Cardiac muscle cell (in vitro differentiated cells and primary cell): ENCODE results near the gene AP1S1. TPM values are rescaled to one million over a fixed set of nuclear protein-coding genes. Genes with fewer than 3 reads are reported as not detected.
A peak's percentile ranks its signal among the peaks of the same experiment; 100 is the strongest.

Experiments
- DNase-seq, 2 donors: peaks; one replicate each; pipeline versions ENCODE4 v3.0.0 to v3.0.0-alpha.2; 2010 to 2017; ENCODE audit warnings: low read depth in 1 of 2, low spot score in 1 of 2
- H3K27ac ChIP-seq: fragments of 200-600 bp; sonication (generic); 2 replicates; pipeline ENCODE4 v1.5.1; 2016
- H3K27me3 ChIP-seq: fragments of 200-600 bp; sonication (generic); 2 replicates; pipeline ENCODE4 v1.6.0; 2016; ENCODE audit warnings: control low read depth
- H3K36me3 ChIP-seq: fragments of 200-600 bp; sonication (generic); 2 replicates; pipeline ENCODE4 v1.5.1; 2016; ENCODE audit warnings: control low read depth
- H3K4me1 ChIP-seq: fragments of 200-600 bp; sonication (generic); 2 replicates; pipeline ENCODE4 v1.8.1; 2017; ENCODE audit warnings: low read depth, mild to moderate bottlenecking, mixed run types
- H3K4me3 ChIP-seq: fragments of 200-600 bp; sonication (generic); 2 replicates; pipeline ENCODE4 v1.5.1; 2016; ENCODE audit warnings: mild to moderate bottlenecking
- H3K9me3 ChIP-seq: fragments of 200-600 bp; sonication (generic); 2 replicates; pipeline ENCODE4 v1.5.1; 2017; ENCODE audit warnings: low read depth, mild to moderate bottlenecking, control low read depth
- CTCF ChIP-seq: IDR thresholded peaks from 2 replicates; pipeline ENCODE4 v1.5.1; 2012; ENCODE audit warnings: low read depth, mild to moderate bottlenecking, low read length
- polyA plus RNA-seq: library from polyadenylated mRNA; unstranded; fragments of >200 nt; fragmentation: Nextera tagmentation; extraction: Ambion mirVana; gene quantifications from 2 replicates; pipeline ENCODE4 v1.2.1, GENCODE V29; 2016
- total RNA-seq: library from RNA; depleted of rRNA; stranded (reverse); fragments of >200 nt; gene quantifications from 2 replicates; pipeline ENCODE4 v1.2.3, GENCODE V29; 2016

The AP1S1 gene
- total and polyA plus RNA-seq, 2 experiments from 2014 or later = 10.1 to 51.5 TPM

- no peak overlapping the region for H3K4me3 ChIP-seq
- DNase-seq = no peak
- H3K9me3 ChIP-seq = no peaks in the 10 kb centered on the region
- H3K27ac ChIP-seq = no peak overlapping the region
- H3K36me3 ChIP-seq = no peaks in the 10 kb centered on the region
- peaks cover 14% of the 10 kb centered on the region for H3K4me1 ChIP-seq
- TF ChIP-seq CTCF = no peak
- H3K27me3 ChIP-seq = peaks cover 100% of the 10 kb centered on the region
Observed at GRCh38 chr7:101169110-101169837, 15.0 kb downstream of the AP1S1 start.

- Histone ChIP-seq H3K4me3 (no peak overlapping the region), H3K4me1 (peaks cover 11% of the 10 kb centered on the region), H3K27me3 (peaks cover 100% of the 10 kb centered on the region), H3K9me3 (no peaks in the 10 kb centered on the region), H3K36me3 (no peaks in the 10 kb centered on the region), H3K27ac (no peak overlapping the region)
- DNase-seq = peak; percentile 65 to 69
- peak; percentile 97 for TF ChIP-seq CTCF
Observed at GRCh38 chr7:101169838-101170551, 15.7 kb downstream of the AP1S1 start.

GRCh38 chr7:101170617-101171441 lies 16.6 kb downstream of the AP1S1 start:
- Histone ChIP-seq H3K4me3 (no peak overlapping the region), H3K27ac (no peak overlapping the region), H3K4me1 (peaks cover 9% of the 10 kb centered on the region), H3K9me3 (no peaks in the 10 kb centered on the region), H3K36me3 (no peaks in the 10 kb centered on the region), H3K27me3 (peaks cover 100% of the 10 kb centered on the region)
- TF ChIP-seq CTCF = no peak
- DNase-seq = no peak

- H3K9me3 ChIP-seq = no peaks in the 10 kb centered on the region
- no peak overlapping the region for H3K27ac ChIP-seq
- H3K4me1 ChIP-seq = peaks cover 6% of the 10 kb centered on the region
- peak; percentile 32 for TF ChIP-seq CTCF
- DNase-seq = no peak
- peaks cover 100% of the 10 kb centered on the region for H3K27me3 ChIP-seq
- H3K4me3 ChIP-seq = no peak overlapping the region
- H3K36me3 ChIP-seq = no peaks in the 10 kb centered on the region
Observed at GRCh38 chr7:101171442-101171837, 17.2 kb downstream of the AP1S1 start.

- no peak for DNase-seq
- H3K4me3 ChIP-seq = no peak overlapping the region
- H3K27ac ChIP-seq = no peak overlapping the region
- H3K36me3 ChIP-seq = no peaks in the 10 kb centered on the region
- peaks cover 6% of the 10 kb centered on the region for H3K4me1 ChIP-seq
- TF ChIP-seq CTCF = no peak
- peaks cover 100% of the 10 kb centered on the region for H3K27me3 ChIP-seq
- no peaks in the 10 kb centered on the region for H3K9me3 ChIP-seq
Observed at GRCh38 chr7:101172005-101172853, 18.0 kb downstream of the AP1S1 start.
